ENCODE data around the gene ZNF579. TPM values are rescaled to one million over a fixed set of nuclear protein-coding genes. Genes with fewer than 3 reads are reported as not detected.
A peak's percentile ranks its signal among the peaks of the same experiment; 100 is the strongest.

The ZNF579 gene
- total RNA-seq, 1 experiment from 2014 or later = 13.5 TPM

GRCh38 chr19:55536951-55537740, 43.5 kb downstream of the ZNF579 start, which contains the start of gene SBK2:
TSS of gene SBK2 (minus strand) at chr19:55537133. CDS start at chr19:55536294, 839 bp downstream.
- Histone ChIP-seq H3K79me2 (ENCODE audit: low read length) (no peaks in the 10 kb centered on the region), H3K4me3 (ENCODE audit: low read length) (no peak within 1 kb of the TSS), H3K9me3 (ENCODE audit: low read length) (no peaks in the 10 kb centered on the region), H3F3A (ENCODE audit: low read length, unreplicated experiment) (no peaks in the 10 kb centered on the region), H2AFZ (ENCODE audit: low read length) (no peak within 1 kb of the TSS), H3K4me1 (ENCODE audit: insufficient read depth, low read length) (no peaks in the 10 kb centered on the region; the same call in 1 of the 2 replicates), H3K9me2 (replicated peaks; ENCODE audit: low read length) (no peaks in the 10 kb centered on the region), H3K27ac (ENCODE audit: low read length) (no peak within 1 kb of the TSS), H3K27me3 (ENCODE audit: low read length) (no peaks in the 10 kb centered on the region), H3K4me2 (ENCODE audit: low read length) (no peak within 1 kb of the TSS), H3K36me3 (ENCODE audit: low read depth, low read length) (no peaks in the 10 kb centered on the region), H4K20me1 (ENCODE audit: low read length) (no peaks in the 10 kb centered on the region), H3K9ac (ENCODE audit: low read length) (no peak within 1 kb of the TSS)
- POLR2A ChIA-PET (ENCODE audit: unreplicated experiment) = no interaction called here
- DNase-seq (no peak), ATAC-seq (0 out of 2 replicates have a peak, but pooled peaks have one; percentile 30)
- TF ChIP-seq CTCF (conservative IDR thresholded peaks at IDR 0.05; ENCODE audit: low read depth, low read length) (peak; percentile 35; the same call in 1 of the 2 replicates), EZH2phosphoT487 (IDR thresholded peaks at IDR 0.05; ENCODE audit: borderline replicate concordance, low read length) (no peak)
- intact Hi-C loops (cut with micrococcal nuclease) = no loop called here
- no TSS peak for BruUV-seq (replicated peaks)
- CTCF ChIA-PET = no interaction called here

GRCh38 chr19:55536366-55536765, 44.3 kb downstream of the ZNF579 start:
- intact Hi-C loops (cut with micrococcal nuclease) = no loop called here
- Histone ChIP-seq H3K9me3 (ENCODE audit: low read length) (no peaks in the 10 kb centered on the region), H3K4me2 (ENCODE audit: low read length) (no peak overlapping the region), H3F3A (ENCODE audit: low read length, unreplicated experiment) (no peaks in the 10 kb centered on the region), H2AFZ (ENCODE audit: low read length) (no peak overlapping the region), H3K36me3 (ENCODE audit: low read depth, low read length) (no peaks in the 10 kb centered on the region), H3K27me3 (ENCODE audit: low read length) (no peaks in the 10 kb centered on the region), H3K27ac (ENCODE audit: low read length) (no peak overlapping the region), H3K4me1 (ENCODE audit: insufficient read depth, low read length) (no peaks in the 10 kb centered on the region; the same call in 1 of the 2 replicates), H3K4me3 (ENCODE audit: low read length) (no peak overlapping the region), H3K9me2 (replicated peaks; ENCODE audit: low read length) (no peaks in the 10 kb centered on the region), H4K20me1 (ENCODE audit: low read length) (no peaks in the 10 kb centered on the region), H3K79me2 (ENCODE audit: low read length) (no peaks in the 10 kb centered on the region), H3K9ac (ENCODE audit: low read length) (no peak overlapping the region)
- no peak for ATAC-seq
- POLR2A ChIA-PET (ENCODE audit: unreplicated experiment) = no interaction called here
- BruUV-seq (replicated peaks) = no TSS peak
- CTCF ChIA-PET = interaction anchor here (0.7 kb wide), 1 partner anchor 52 kb away, joined by 4 read pairs; no protein-coding TSS in a partner anchor
- no peak for DNase-seq
- TF ChIP-seq EZH2 (IDR thresholded peaks at IDR 0.05; ENCODE audit: low read length, unreplicated experiment) (no peak), EZH2phosphoT487 (IDR thresholded peaks at IDR 0.05; ENCODE audit: borderline replicate concordance, low read length) (no peak), CTCF (conservative IDR thresholded peaks at IDR 0.05; ENCODE audit: low read depth, low read length) (no peak)

- Histone ChIP-seq H3K9me3 (ENCODE audit: low read length) (no peaks in the 10 kb centered on the region), H3K36me3 (ENCODE audit: low read depth, low read length) (no peaks in the 10 kb centered on the region), H3K4me3 (ENCODE audit: low read length) (no peak overlapping the region), H3K79me2 (ENCODE audit: low read length) (no peaks in the 10 kb centered on the region), H2AFZ (ENCODE audit: low read length) (no peak overlapping the region), H4K20me1 (ENCODE audit: low read length) (no peaks in the 10 kb centered on the region), H3K4me1 (ENCODE audit: insufficient read depth, low read length) (no peaks in the 10 kb centered on the region; the same call in 1 of the 2 replicates), H3K9ac (ENCODE audit: low read length) (no peak overlapping the region), H3K27ac (ENCODE audit: low read length) (no peak overlapping the region), H3K27me3 (ENCODE audit: low read length) (no peaks in the 10 kb centered on the region), H3F3A (ENCODE audit: low read length, unreplicated experiment) (no peaks in the 10 kb centered on the region), H3K9me2 (replicated peaks; ENCODE audit: low read length) (no peaks in the 10 kb centered on the region), H3K4me2 (ENCODE audit: low read length) (no peak overlapping the region)
- DNase-seq = no peak
- TF ChIP-seq EZH2 (IDR thresholded peaks at IDR 0.05; ENCODE audit: low read length, unreplicated experiment) (no peak), EZH2phosphoT487 (IDR thresholded peaks at IDR 0.05; ENCODE audit: borderline replicate concordance, low read length) (no peak), CTCF (conservative IDR thresholded peaks at IDR 0.05; ENCODE audit: low read depth, low read length) (no peak)
- ChIA-PET CTCF (interaction anchor here (0.7 kb wide), 1 partner anchor 52 kb away, joined by 4 read pairs; no protein-coding TSS in a partner anchor), POLR2A (ENCODE audit: unreplicated experiment) (no interaction called here)
- intact Hi-C loops (cut with micrococcal nuclease) = no loop called here
- no TSS peak for BruUV-seq (replicated peaks)
- no peak for ATAC-seq
Observed at GRCh38 chr19:55535965-55536350, 44.7 kb downstream of the ZNF579 start.
